PFSK-1 (cell line): ENCODE data around the gene TET2.

Experiments used
- POLR2AphosphoS5 ChIP-seq: IDR thresholded peaks from 2 replicates; pipeline ENCODE4 v1.6.1; 2012; ENCODE audit warnings: low read depth, mild to moderate bottlenecking, control low read depth, low read length, moderate library complexity
- REST ChIP-seq, 2 experiments: IDR thresholded peaks; 2 replicates each; pipeline versions ENCODE4 v1.6.1 to v1.8.0; 2011 to 2012; ENCODE audit warnings: low read depth in 2 of 2, low read length in 2 of 2, control low read depth in 1 of 2, inconsistent platforms in 1 of 2, mild to moderate bottlenecking in 1 of 2, moderate library complexity in 1 of 2; ENCODE audit not compliant: insufficient read depth in 1 of 2
- SIN3A ChIP-seq: IDR thresholded peaks from 2 replicates; pipeline ENCODE4 v1.6.1; 2012; ENCODE audit warnings: mild to moderate bottlenecking, low read length, moderate library complexity, borderline replicate concordance; ENCODE audit not compliant: insufficient read depth
- TAF1 ChIP-seq: IDR thresholded peaks from 2 replicates; pipeline ENCODE4 v1.6.1; 2012; ENCODE audit warnings: low read length, control low read depth, borderline replicate concordance; ENCODE audit not compliant: insufficient read depth

- TF ChIP-seq TAF1 (no peak), SIN3A (no peak), POLR2AphosphoS5 (no peak), REST (IDR thresholded peaks at IDR 0.05; ENCODE audit: insufficient read depth in 1 of 2, low read depth in 2 of 2, low read length in 2 of 2) (no peak)
These were observed 50.0 kb downstream of the TET2 start for GRCh38 chr4:105196523-105197145.
